Sigmoid colon (tissue), 4 donors: Measurements from ENCODE around the gene METAP1D.

ENCODE experiments used
- EP300 ChIP-seq, 4 donors: sonication (generic); formaldehyde crosslinking; IDR thresholded peaks; one replicate each; pipeline ENCODE4 v1.6.1; 2017; ENCODE audit warnings: antibody characterized with exemption in 4 of 4
- POLR2AphosphoS5 ChIP-seq, 4 donors: sonication (generic); formaldehyde crosslinking; IDR thresholded peaks; one replicate each; pipeline ENCODE4 v1.6.1; 2017; ENCODE audit warnings: antibody characterized with exemption in 4 of 4
- TF ChIP-seq, protein P1 (sequence below), 4 experiments: fragments of 450-650 bp in 3 of 4; fragments of 200-600 bp in 1 of 4; IDR thresholded peaks; one replicate each; pipeline ENCODE4 v1.5.1; 2016 to 2019; ENCODE audit warnings: antibody characterized with exemption in 4 of 4, mild to moderate bottlenecking in 3 of 4, moderate library complexity in 2 of 4

DNA sequence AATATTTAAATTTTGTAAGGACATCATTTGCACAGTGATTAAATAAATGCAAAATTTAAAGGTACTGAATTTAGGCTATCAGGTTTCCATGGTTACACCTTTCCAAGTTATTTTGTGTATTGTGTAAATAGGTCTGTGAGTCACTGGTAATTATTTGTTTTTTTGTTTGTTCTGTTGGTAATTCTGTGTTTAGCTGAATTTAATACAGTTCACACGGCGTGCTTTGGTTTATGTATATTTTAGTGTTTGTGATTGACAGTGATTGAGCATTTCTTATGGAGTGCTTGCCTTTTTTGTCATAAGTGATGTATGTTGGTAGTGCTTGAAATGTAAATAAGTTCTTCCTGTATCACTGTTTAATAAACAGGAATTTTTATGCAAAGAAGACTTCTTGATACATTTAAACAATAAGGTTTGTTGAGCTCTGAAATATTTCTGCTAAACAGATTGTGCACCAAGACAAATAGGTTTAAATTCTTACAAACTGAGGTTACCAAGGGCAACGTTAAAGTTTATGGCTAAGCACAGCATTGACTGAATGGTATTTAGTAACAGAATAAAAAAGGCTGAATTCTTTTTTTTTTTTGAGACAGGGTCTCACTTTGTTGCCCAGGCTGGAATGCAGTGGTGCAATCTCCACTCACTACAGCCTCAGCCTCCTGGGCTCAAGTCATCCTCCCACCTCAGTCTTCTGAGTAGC is 47.3 kb downstream of the METAP1D start:
- TF ChIP-seq, protein P1, sequence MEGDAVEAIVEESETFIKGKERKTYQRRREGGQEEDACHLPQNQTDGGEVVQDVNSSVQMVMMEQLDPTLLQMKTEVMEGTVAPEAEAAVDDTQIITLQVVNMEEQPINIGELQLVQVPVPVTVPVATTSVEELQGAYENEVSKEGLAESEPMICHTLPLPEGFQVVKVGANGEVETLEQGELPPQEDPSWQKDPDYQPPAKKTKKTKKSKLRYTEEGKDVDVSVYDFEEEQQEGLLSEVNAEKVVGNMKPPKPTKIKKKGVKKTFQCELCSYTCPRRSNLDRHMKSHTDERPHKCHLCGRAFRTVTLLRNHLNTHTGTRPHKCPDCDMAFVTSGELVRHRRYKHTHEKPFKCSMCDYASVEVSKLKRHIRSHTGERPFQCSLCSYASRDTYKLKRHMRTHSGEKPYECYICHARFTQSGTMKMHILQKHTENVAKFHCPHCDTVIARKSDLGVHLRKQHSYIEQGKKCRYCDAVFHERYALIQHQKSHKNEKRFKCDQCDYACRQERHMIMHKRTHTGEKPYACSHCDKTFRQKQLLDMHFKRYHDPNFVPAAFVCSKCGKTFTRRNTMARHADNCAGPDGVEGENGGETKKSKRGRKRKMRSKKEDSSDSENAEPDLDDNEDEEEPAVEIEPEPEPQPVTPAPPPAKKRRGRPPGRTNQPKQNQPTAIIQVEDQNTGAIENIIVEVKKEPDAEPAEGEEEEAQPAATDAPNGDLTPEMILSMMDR (IDR thresholded peaks at IDR 0.05): no peak
- TF ChIP-seq POLR2AphosphoS5 (IDR thresholded peaks at IDR 0.05) (no peak), EP300 (IDR thresholded peaks at IDR 0.05) (no peak)
